K562 (cell line): ENCODE data around the gene AFF3. TPM values are rescaled to one million over a fixed set of nuclear protein-coding genes. Genes with fewer than 3 reads are reported as not detected.

Experiments used
- ATAC-seq: fragments of 200-7000 bp; cut with Tn5 transposase; 3 replicates; pipeline ENCODE4 v1.9.1; 2020; ENCODE audit warnings: moderate library complexity
- BruUV-seq: library from RNA; stranded (reverse); fragments of 400-500 nt; replicated peaks from 2 replicates; lab custom pipeline; 2021; lab: Mats Ljungman, UMichigan
- CTCF ChIA-PET: fragments of 300-600 bp; formaldehyde crosslinking; extraction: SDS; loops from one replicate; lab custom pipeline; 2021; ENCODE audit warnings: low intra/inter-chr PET ratio; lab: Yijun Ruan, JAX
- POLR2A ChIA-PET: fragments of 300-600, 350-650 bp; sonication (Branson Sonifier 250); formaldehyde crosslinking; extraction: SDS; loops from one replicate; lab custom pipeline; 2021; ENCODE audit warnings: antibody characterized with exemption, inconsistent platforms; lab: Yijun Ruan, JAX
- DNase-seq, 4 experiments: peaks; one replicate each; pipeline versions ENCODE4 v3.0.0 to v3.0.0-alpha.2; 2011 to 2018; ENCODE audit warnings: low spot score in 3 of 4, mixed read lengths in 3 of 4; ENCODE audit errors: extremely low read depth in 1 of 4
- FAIRE-seq: peaks from 2 replicates; lab custom pipeline; 2011; peaks lifted over from hg19 to GRCh38; lab: Jason Lieb, UNC
- H2AFZ ChIP-seq: 2 replicates; pipeline ENCODE4 v1.6.0; 2011; ENCODE audit warnings: low read depth, low read length, control low read depth, inconsistent platforms
- H3K27ac ChIP-seq: fragments of 200-600 bp; 3 replicates; pipeline ENCODE4 v1.8.0; 2011; ENCODE audit warnings: low read depth, mild to moderate bottlenecking, control low read depth, inconsistent platforms, low read length, moderate library complexity, mixed read lengths; ENCODE audit errors: extremely low read depth
- H3K27me3 ChIP-seq, 2 experiments: fragments of 300-600 bp in 1 of 2; 2 replicates in 1 of 2; 3 replicates in 1 of 2; pipeline versions ENCODE4 v1.6.0 to v1.8.0; 2011; ENCODE audit warnings: inconsistent platforms in 2 of 2, low read length in 2 of 2, mild to moderate bottlenecking in 1 of 2, mixed read lengths in 1 of 2, moderate library complexity in 1 of 2; ENCODE audit not compliant: control insufficient read depth in 2 of 2, insufficient read depth in 2 of 2
- H3K36me3 ChIP-seq: fragments of 300-600 bp; 3 replicates; pipeline ENCODE4 v1.8.0; 2011; ENCODE audit warnings: mild to moderate bottlenecking, low read length, inconsistent platforms; ENCODE audit not compliant: control insufficient read depth, insufficient read depth
- H3K4me1 ChIP-seq, 2 experiments: fragments of 200-600 bp in 1 of 2; replicated peaks in 1 of 2; 2 replicates in 1 of 2; 3 replicates in 1 of 2; pipeline versions ENCODE4 v1.5.1 to v1.8.0; 2011; ENCODE audit warnings: inconsistent platforms in 2 of 2, low read length in 2 of 2, mild to moderate bottlenecking in 1 of 2, mixed read lengths in 1 of 2, moderate library complexity in 1 of 2; ENCODE audit not compliant: control insufficient read depth in 2 of 2, insufficient read depth in 2 of 2
- H3K4me2 ChIP-seq: 2 replicates; pipeline ENCODE4 v1.6.1; 2011; ENCODE audit warnings: low read length, control low read depth, inconsistent platforms, mixed read lengths; ENCODE audit not compliant: insufficient read depth
- H3K4me3 ChIP-seq: fragments of 200-600 bp; sonication (generic), shearing (Covaris generic); 2 replicates; pipeline ENCODE4 v1.5.1; 2016; ENCODE audit warnings: control low read depth, inconsistent platforms
- H3K79me2 ChIP-seq: fragments of 200-600 bp; 3 replicates; pipeline ENCODE4 v1.8.0; 2011; ENCODE audit warnings: low read length, inconsistent platforms; ENCODE audit not compliant: control insufficient read depth, insufficient read depth
- H3K9ac ChIP-seq, 2 experiments: 2 replicates each; pipeline versions ENCODE4 v1.6.0 to v1.6.1; 2011; ENCODE audit warnings: low read depth in 2 of 2, low read length in 2 of 2, control low read depth in 1 of 2, inconsistent platforms in 1 of 2, mild to moderate bottlenecking in 1 of 2, mixed read lengths in 1 of 2; ENCODE audit not compliant: insufficient read depth in 1 of 2
- H3K9me1 ChIP-seq: one replicate; pipeline ENCODE4 v1.6.0; 2011; ENCODE audit warnings: inconsistent platforms, mild to moderate bottlenecking, low read length, moderate library complexity; ENCODE audit not compliant: control insufficient read depth, insufficient read depth
- H3K9me3 ChIP-seq: replicated peaks from 2 replicates; pipeline ENCODE4 v1.5.1; 2011; ENCODE audit warnings: low read depth, low read length, inconsistent platforms; ENCODE audit not compliant: control insufficient read depth, insufficient read depth
- H4K20me1 ChIP-seq: replicated peaks from 2 replicates; pipeline ENCODE4 v1.6.1; 2011; ENCODE audit warnings: low read length, inconsistent platforms, mixed read lengths; ENCODE audit not compliant: control insufficient read depth, insufficient read depth
- CBX8 ChIP-seq: fragments of 200-600 bp; sonication (generic); IDR thresholded peaks from 2 replicates; pipeline ENCODE4 v1.6.1; 2012; ENCODE audit warnings: borderline replicate concordance, mixed run types, low read depth, mild to moderate bottlenecking, moderate library complexity, mixed read lengths, low read length, control low read depth, inconsistent platforms; ENCODE audit not compliant: poor library complexity, severe bottlenecking; ENCODE audit errors: extremely low read depth
- GTF2F1 ChIP-seq: IDR thresholded peaks from 2 replicates; pipeline ENCODE4 v1.6.1; 2011; ENCODE audit warnings: low read depth, low read length, improper control_type of control experiment
- MTF1 ChIP-seq: fragments of 250-450 bp; sonication (Bioruptor Pico); IDR thresholded peaks from 2 replicates; pipeline ENCODE4 v1.9.0; 2021; ENCODE audit warnings: moderate library complexity, mild to moderate bottlenecking, inconsistent platforms, borderline replicate concordance
- NCOA4 ChIP-seq: fragments of 450-650 bp; IDR thresholded peaks from 2 replicates; pipeline ENCODE4 v1.6.1; 2018; ENCODE audit warnings: mild to moderate bottlenecking; ENCODE audit not compliant: partially characterized antibody
- POLR2B ChIP-seq: fragments of 450-650 bp; IDR thresholded peaks from 2 replicates; pipeline ENCODE4 v1.6.1; 2018; ENCODE audit warnings: low read depth; ENCODE audit not compliant: partially characterized antibody
- POLR2G ChIP-seq: fragments of 200-400 bp; formaldehyde crosslinking; IDR thresholded peaks from 2 replicates; pipeline ENCODE4 v1.6.1; 2017; ENCODE audit warnings: low read depth, mild to moderate bottlenecking, antibody characterized with exemption, low read length, moderate library complexity
- PPARD ChIP-seq: fragments of 250-450 bp; sonication (Bioruptor Pico); IDR thresholded peaks from 2 replicates; pipeline ENCODE4 v1.8.0; 2022; ENCODE audit warnings: inconsistent platforms, mild to moderate bottlenecking, moderate library complexity
- SRSF7 ChIP-seq: fragments of 200-400 bp; formaldehyde crosslinking; optimal IDR thresholded peaks from 2 replicates; pipeline ENCODE3; 2017; ENCODE audit warnings: mild to moderate bottlenecking, low read depth, low read length
- ZNF24 ChIP-seq: fragments of 450-650 bp; IDR thresholded peaks from 2 replicates; pipeline ENCODE4 v1.6.1; 2016
- ZNF318 ChIP-seq, 2 experiments: fragments of 450-650 bp; IDR thresholded peaks; 2 replicates each; pipeline ENCODE4 v1.6.1; 2016; ENCODE audit warnings: mild to moderate bottlenecking in 2 of 2, borderline replicate concordance in 1 of 2, low read depth in 1 of 2, moderate library complexity in 1 of 2
- ZNF431 ChIP-seq: sonication (generic); formaldehyde crosslinking; IDR thresholded peaks from 2 replicates; pipeline ENCODE4 v1.8.0; 2022; ENCODE audit warnings: mild to moderate bottlenecking, missing genetic modification reagents
- WGBS: fragments of 100-300 bp; shearing (Covaris generic); methylation state at CpG from one replicate; pipeline ENCODE4 v1.1.6; 2016; ENCODE audit warnings: low coverage, mixed read lengths; ENCODE audit not compliant: insufficient coverage; ENCODE audit errors: missing lambda C conversion rate; 5-methylcytosine and 5-hydroxymethylcytosine counted together
- in situ Hi-C: fragments of 300-500 bp; cut with MboI; formaldehyde crosslinking; loops from 4 replicates; pipeline ENCODE4 v1.15.0; 2018; ENCODE audit warnings: inconsistent platforms, mixed read lengths
- intact Hi-C: fragments of 100-400 bp; cut with micrococcal nuclease; formaldehyde crosslinking; loops from 2 replicates; pipeline ENCODE4 v1.14.2; 2022
- polyA plus RNA-seq, 8 experiments: library from polyadenylated mRNA; depleted of rRNA in 4 of 8; stranded (reverse) in 5 of 8; unstranded in 3 of 8; fragments of >200 nt; fragmentation: Nextera tagmentation in 2 of 8; fragmentation: Illumina TruSeq in 1 of 8; extraction: Ambion mirVana in 2 of 8; extraction: Trizol in 1 of 8; gene quantifications; 2 replicates each; pipeline versions ENCODE4 v1.2.1 to v1.2.3, GENCODE V29; 2011 to 2014; ENCODE audit warnings: inconsistent platforms in 1 of 8, missing spikeins in 1 of 8
- total RNA-seq, 7 experiments: library from RNA; depleted of rRNA in 6 of 7; stranded (reverse); fragments of >200 nt in 6 of 7; fragmentation: Illumina TruSeq in 2 of 7; extraction: Trizol in 2 of 7; gene quantifications; 2 replicates each; pipeline versions ENCODE4 v1.2.1 to v1.2.3, GENCODE V29; 2011 to 2021; ENCODE audit warnings: low replicate concordance in 1 of 7

The AFF3 gene
- total and polyA plus RNA-seq, 9 of the 15 experiments (the other 6 are each of a cell fraction or from before 2014, with no cell fraction given) = 0.02 to 0.11 TPM; not detected in 7

GRCh38 chr2:99858951-99859596 is 283.3 kb downstream of the AFF3 start:
- POLR2A ChIA-PET = no interaction called here
- no peak for ATAC-seq
- no peak overlapping the region for H3K27ac ChIP-seq

More at GRCh38 chr2:99858951-99859596, 283.3 kb downstream of the AFF3 start:
- no peaks in the 10 kb centered on the region for H3K79me2 ChIP-seq
- in situ Hi-C loops (no loop called here), intact Hi-C loops (no loop called here)
- TF ChIP-seq CBX8 = no peak
- TF ChIP-seq PPARD (CRISPR knock-in tag) = no peak
- TF ChIP-seq ZNF318 (IDR thresholded peaks at IDR 0.05; ENCODE audit: borderline replicate concordance in 1 of 2, low read depth in 1 of 2) = no peak
- no peak for TF ChIP-seq ZNF431 (CRISPR knock-in tag)
- TF ChIP-seq ZNF24 = no peak
- no peak for TF ChIP-seq SRSF7
- no peak for TF ChIP-seq POLR2B
- no peak for TF ChIP-seq POLR2G
- no peak for TF ChIP-seq NCOA4
- no peak for TF ChIP-seq MTF1 (CRISPR knock-in tag)
- TF ChIP-seq GTF2F1 = no peak
- H3K36me3 ChIP-seq = no peaks in the 10 kb centered on the region
- no peak overlapping the region for H2AFZ ChIP-seq
- BruUV-seq = no TSS peak
- CTCF ChIA-PET = no interaction called here
- no peak overlapping the region for H3K9ac ChIP-seq
- WGBS = under 1% methylated on average over 6 of the region's 6 CpGs
- no peaks in the 10 kb centered on the region for H3K9me3 ChIP-seq
- 0 out of 5 replicates have a peak, but pooled peaks cover 0 to 4% of the 10 kb centered on the region in 2 experiments for H3K27me3 ChIP-seq
- FAIRE-seq (no peak), DNase-seq (no peak)
- no peaks in the 10 kb centered on the region for H3K9me1 ChIP-seq
- no peaks in the 10 kb centered on the region; the same call in 1 of the 2 replicates for H4K20me1 ChIP-seq
- no peaks in the 10 kb centered on the region for H3K4me1 ChIP-seq
- no peak overlapping the region for H3K4me2 ChIP-seq
- no peak overlapping the region for H3K4me3 ChIP-seq
